Stimulated activated CD4-positive, alpha-beta T cell treated with anti-CD3 and anti-CD28 coated beads, Interleukin-1b, Interleukin-23, amount 100 ng/mL, for 4 hours (primary cell): ENCODE measurements around the gene PLA2G2E.
"Not testable (repeated sequence)": the region's sequence is repeated elsewhere in the genome, so short reads cannot be mapped to it uniquely, and the experiment has no call there.

ENCODE experiments used
- DNase-seq, 2 donors: peaks; one replicate each; pipeline ENCODE4 v3.0.0-alpha.2; 2020; ENCODE audit warnings: low read depth in 2 of 2

The PLA2G2E gene

GRCh38 chr1:19927130-19927421 lies 3.7 kb upstream of the PLA2G2E start:
- DNase-seq = not testable (repeated sequence)

- no peak for DNase-seq
These were observed 3.1 kb upstream of the PLA2G2E start for GRCh38 chr1:19926296-19927129.

- DNase-seq = no peak
These were observed 2.1 kb upstream of the PLA2G2E start for GRCh38 chr1:19925342-19926070.

- no peak for DNase-seq
These were observed 533 bp upstream of the PLA2G2E start for GRCh38 chr1:19923953-19924346.

- DNase-seq = no peak
These were observed 1.3 kb downstream of the PLA2G2E start for GRCh38 chr1:19922015-19922688.

- DNase-seq = no peak
These were observed 2.1 kb downstream of the PLA2G2E start for GRCh38 chr1:19921310-19921709.

- no peak for DNase-seq
These were observed 3.2 kb downstream of the PLA2G2E start for GRCh38 chr1:19920132-19920710.

- DNase-seq = peak; percentile 77 to 83
These were observed 5.4 kb downstream of the PLA2G2E start for GRCh38 chr1:19918057-19918456.

GRCh38 chr1:19910650-19911049 lies 12.8 kb downstream of the PLA2G2E start:
- DNase-seq = no peak

GRCh38 chr1:19909971-19910370 lies 13.4 kb downstream of the PLA2G2E start:
- DNase-seq = no peak

GRCh38 chr1:19909392-19909791 lies 14.0 kb downstream of the PLA2G2E start:
- no peak for DNase-seq

GRCh38 chr1:19907456-19907855 lies 16.0 kb downstream of the PLA2G2E start:
- DNase-seq = no peak

- DNase-seq = no peak
These were observed 19.8 kb downstream of the PLA2G2E start for GRCh38 chr1:19903621-19904020.

GRCh38 chr1:19901653-19902052 lies 21.8 kb downstream of the PLA2G2E start:
- no peak for DNase-seq

GRCh38 chr1:19894218-19894617 lies 29.2 kb downstream of the PLA2G2E start:
- DNase-seq = no peak

- DNase-seq = no peak
These were observed 29.7 kb downstream of the PLA2G2E start for GRCh38 chr1:19893687-19894086.

- DNase-seq = no peak
These were observed 30.7 kb downstream of the PLA2G2E start for GRCh38 chr1:19892628-19893168.

GRCh38 chr1:19892129-19892528 lies 31.3 kb downstream of the PLA2G2E start:
- no peak for DNase-seq

GRCh38 chr1:19889656-19890055 lies 33.8 kb downstream of the PLA2G2E start:
- DNase-seq = no peak

GRCh38 chr1:19888112-19888511 lies 35.3 kb downstream of the PLA2G2E start:
- DNase-seq = no peak

GRCh38 chr1:19885821-19886220 lies 37.6 kb downstream of the PLA2G2E start:
- DNase-seq = no peak

- DNase-seq = no peak
These were observed 39.1 kb downstream of the PLA2G2E start for GRCh38 chr1:19884312-19884711.
